HFF-Myc (cell line): Measurements from ENCODE around the gene SIRT5.

Source experiments
- DNase-seq: peaks from one replicate; pipeline ENCODE4 v3.0.0-alpha.2; 2011; ENCODE audit warnings: low read depth; ENCODE audit errors: extremely low read depth
- H3K4me3 ChIP-seq: replicated peaks from 2 replicates; pipeline ENCODE4 v1.5.1; 2011; ENCODE audit warnings: low read depth, mild to moderate bottlenecking, control low read depth, low read length
- TF ChIP-seq, protein P1 (sequence below): IDR thresholded peaks from 2 replicates; pipeline ENCODE4 v1.5.1; 2012; ENCODE audit warnings: mild to moderate bottlenecking, low read depth, low read length, control low read depth; ENCODE audit errors: missing control alignments

SIRT5 gene

DNA sequence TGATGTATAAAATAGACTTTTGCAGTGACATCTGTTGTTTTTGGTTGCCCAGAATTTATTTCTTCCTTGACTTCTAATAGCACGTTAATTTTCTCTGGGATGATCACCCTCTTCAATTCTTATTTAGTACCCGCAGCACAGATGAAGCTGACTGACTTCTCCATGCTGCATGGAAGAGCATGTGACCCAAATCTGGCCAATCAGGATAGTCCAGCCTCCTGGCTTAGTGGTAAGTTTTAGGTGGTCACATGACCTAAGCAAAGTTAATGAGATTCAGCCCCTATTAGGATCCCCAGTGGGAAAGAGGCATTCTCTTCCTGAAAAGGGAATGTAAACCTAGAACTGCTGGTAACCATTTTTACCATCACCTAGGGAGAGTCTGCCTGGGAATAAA lies 13.8 kb upstream of the SIRT5 start:
- TF ChIP-seq, protein P1, sequence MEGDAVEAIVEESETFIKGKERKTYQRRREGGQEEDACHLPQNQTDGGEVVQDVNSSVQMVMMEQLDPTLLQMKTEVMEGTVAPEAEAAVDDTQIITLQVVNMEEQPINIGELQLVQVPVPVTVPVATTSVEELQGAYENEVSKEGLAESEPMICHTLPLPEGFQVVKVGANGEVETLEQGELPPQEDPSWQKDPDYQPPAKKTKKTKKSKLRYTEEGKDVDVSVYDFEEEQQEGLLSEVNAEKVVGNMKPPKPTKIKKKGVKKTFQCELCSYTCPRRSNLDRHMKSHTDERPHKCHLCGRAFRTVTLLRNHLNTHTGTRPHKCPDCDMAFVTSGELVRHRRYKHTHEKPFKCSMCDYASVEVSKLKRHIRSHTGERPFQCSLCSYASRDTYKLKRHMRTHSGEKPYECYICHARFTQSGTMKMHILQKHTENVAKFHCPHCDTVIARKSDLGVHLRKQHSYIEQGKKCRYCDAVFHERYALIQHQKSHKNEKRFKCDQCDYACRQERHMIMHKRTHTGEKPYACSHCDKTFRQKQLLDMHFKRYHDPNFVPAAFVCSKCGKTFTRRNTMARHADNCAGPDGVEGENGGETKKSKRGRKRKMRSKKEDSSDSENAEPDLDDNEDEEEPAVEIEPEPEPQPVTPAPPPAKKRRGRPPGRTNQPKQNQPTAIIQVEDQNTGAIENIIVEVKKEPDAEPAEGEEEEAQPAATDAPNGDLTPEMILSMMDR: no peak
- DNase-seq: no peak
- H3K4me3 ChIP-seq: no peak overlapping the region

GRCh38 chr6:13561624-13562267 lies 12.7 kb upstream of the SIRT5 start:
- H3K4me3 ChIP-seq: no peak overlapping the region
- DNase-seq: no peak
- TF ChIP-seq, protein P1: no peak

- no peak overlapping the region for H3K4me3 ChIP-seq
- TF ChIP-seq, protein P1: no peak
- DNase-seq: no peak
These were observed 11.4 kb upstream of the SIRT5 start for GRCh38 chr6:13563009-13563408.

- no peak overlapping the region for H3K4me3 ChIP-seq
These were observed 8.5 kb upstream of the SIRT5 start for GRCh38 chr6:13565921-13566320.

DNA sequence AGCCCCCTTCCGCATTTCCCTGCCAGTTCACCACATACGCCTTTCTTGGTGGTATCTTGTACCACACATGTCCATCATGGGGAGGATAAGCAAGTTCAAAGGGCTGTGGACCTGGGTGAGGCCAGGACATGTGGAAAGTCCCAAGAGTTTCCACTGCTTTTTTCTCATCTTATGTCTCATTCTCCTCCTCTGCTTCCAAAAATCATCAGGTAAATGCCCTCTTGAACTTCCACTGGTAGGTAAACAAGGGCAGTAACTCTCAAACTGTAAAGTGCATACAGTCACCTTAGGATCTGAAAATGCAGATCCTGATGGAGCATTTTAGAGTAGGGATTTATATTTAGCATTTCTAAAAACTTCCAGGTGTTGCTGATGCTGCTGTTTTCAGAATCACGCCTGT lies 7.9 kb upstream of the SIRT5 start:
- no peak overlapping the region for H3K4me3 ChIP-seq
- no peak for DNase-seq
- TF ChIP-seq, protein P1: no peak

More at GRCh38 chr6:13565921-13566320, 8.5 kb upstream of the SIRT5 start:
- no peak for DNase-seq
- TF ChIP-seq, protein P1: no peak

GRCh38 chr6:13568970-13569369 lies 5.4 kb upstream of the SIRT5 start:
- DNase-seq: no peak
- TF ChIP-seq, protein P1: no peak
- H3K4me3 ChIP-seq: no peak overlapping the region

DNA sequence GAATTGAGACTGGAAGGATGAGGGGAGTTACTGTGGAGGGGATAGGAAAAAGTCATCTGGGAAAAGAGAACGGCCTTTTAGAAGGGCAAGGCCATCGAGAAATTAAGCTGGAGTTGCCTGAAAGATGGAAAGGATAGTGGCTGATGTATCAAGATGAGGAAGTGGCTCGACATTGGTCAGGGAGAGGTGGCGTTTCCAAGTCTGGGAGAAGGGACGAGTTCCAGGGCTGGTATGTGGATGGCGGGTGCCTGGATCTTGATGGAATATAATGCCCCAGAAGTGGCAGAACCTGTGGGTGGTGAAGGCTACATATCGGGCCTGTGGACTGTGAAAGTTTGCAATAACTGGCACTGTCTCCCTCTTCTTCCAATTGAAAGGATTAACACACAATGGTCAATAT lies 2.2 kb upstream of the SIRT5 start:
- no peak for DNase-seq
- TF ChIP-seq, protein P1: no peak
- H3K4me3 ChIP-seq: no peak overlapping the region
